ENCODE data around the gene NCOA1.

NCOA1 gene

DNA sequence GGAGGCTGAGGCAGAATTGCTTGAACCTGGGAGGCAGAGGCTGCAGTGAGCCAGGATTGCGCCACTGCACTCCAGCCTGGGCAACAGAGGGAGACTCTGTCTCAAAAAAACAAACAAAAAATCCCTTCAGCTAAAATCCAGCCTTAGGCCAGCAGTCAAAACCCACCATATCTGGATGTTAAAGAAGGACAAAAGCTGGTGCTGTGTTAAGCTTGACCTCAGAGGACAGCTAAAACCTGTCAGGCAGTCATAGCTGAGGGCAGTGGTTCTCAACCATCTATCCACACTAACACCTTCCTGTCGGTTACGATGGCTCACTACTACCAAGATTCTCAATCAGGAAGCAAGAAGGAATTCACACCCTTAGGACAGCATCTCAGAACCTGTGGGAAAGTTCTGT, 292.6 kb downstream of the NCOA1 start:
- H3K27me3 ChIP-seq (ENCODE audit: insufficient read depth, low read length, poor library complexity), result no peaks in the 10 kb centered on the region
- H3K36me3 ChIP-seq (ENCODE audit: insufficient read depth, low read length), result no peaks in the 10 kb centered on the region
- H3K9me3 ChIP-seq (ENCODE audit: insufficient read depth, low read length, severe bottlenecking), result no peaks in the 10 kb centered on the region
- H4K20me1 ChIP-seq (ENCODE audit: insufficient read depth, low read length), result no peaks in the 10 kb centered on the region
- H3K9ac ChIP-seq (ENCODE audit: low read depth, low read length), result no peak overlapping the region
- DNase-seq, result no peak
- TF ChIP-seq, protein P1, sequence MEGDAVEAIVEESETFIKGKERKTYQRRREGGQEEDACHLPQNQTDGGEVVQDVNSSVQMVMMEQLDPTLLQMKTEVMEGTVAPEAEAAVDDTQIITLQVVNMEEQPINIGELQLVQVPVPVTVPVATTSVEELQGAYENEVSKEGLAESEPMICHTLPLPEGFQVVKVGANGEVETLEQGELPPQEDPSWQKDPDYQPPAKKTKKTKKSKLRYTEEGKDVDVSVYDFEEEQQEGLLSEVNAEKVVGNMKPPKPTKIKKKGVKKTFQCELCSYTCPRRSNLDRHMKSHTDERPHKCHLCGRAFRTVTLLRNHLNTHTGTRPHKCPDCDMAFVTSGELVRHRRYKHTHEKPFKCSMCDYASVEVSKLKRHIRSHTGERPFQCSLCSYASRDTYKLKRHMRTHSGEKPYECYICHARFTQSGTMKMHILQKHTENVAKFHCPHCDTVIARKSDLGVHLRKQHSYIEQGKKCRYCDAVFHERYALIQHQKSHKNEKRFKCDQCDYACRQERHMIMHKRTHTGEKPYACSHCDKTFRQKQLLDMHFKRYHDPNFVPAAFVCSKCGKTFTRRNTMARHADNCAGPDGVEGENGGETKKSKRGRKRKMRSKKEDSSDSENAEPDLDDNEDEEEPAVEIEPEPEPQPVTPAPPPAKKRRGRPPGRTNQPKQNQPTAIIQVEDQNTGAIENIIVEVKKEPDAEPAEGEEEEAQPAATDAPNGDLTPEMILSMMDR (IDR thresholded peaks at IDR 0.05; ENCODE audit: borderline replicate concordance, extremely low read depth, low read length, poor library complexity, severe bottlenecking), result no peak
- no peak for TF ChIP-seq EZH2 (IDR thresholded peaks at IDR 0.05; ENCODE audit: borderline replicate concordance, low read depth, low read length, severe bottlenecking)
- no peak overlapping the region for H2AFZ ChIP-seq (ENCODE audit: low read depth, low read length)
- no peaks in the 10 kb centered on the region for H3K79me2 ChIP-seq (ENCODE audit: insufficient read depth, low read length)
- no peak overlapping the region for H3K4me2 ChIP-seq (ENCODE audit: insufficient read depth, low read length)
- H3K4me3 ChIP-seq (ENCODE audit: low read depth in 1 of 2, low read length in 2 of 2), result no peak overlapping the region
- H3K4me1 ChIP-seq (ENCODE audit: insufficient read depth, low read length), result no peaks in the 10 kb centered on the region
- ATAC-seq (ENCODE audit: insufficient read depth, low read depth), result no peak
- no peak overlapping the region for H3K27ac ChIP-seq (ENCODE audit: low read length)

DNA sequence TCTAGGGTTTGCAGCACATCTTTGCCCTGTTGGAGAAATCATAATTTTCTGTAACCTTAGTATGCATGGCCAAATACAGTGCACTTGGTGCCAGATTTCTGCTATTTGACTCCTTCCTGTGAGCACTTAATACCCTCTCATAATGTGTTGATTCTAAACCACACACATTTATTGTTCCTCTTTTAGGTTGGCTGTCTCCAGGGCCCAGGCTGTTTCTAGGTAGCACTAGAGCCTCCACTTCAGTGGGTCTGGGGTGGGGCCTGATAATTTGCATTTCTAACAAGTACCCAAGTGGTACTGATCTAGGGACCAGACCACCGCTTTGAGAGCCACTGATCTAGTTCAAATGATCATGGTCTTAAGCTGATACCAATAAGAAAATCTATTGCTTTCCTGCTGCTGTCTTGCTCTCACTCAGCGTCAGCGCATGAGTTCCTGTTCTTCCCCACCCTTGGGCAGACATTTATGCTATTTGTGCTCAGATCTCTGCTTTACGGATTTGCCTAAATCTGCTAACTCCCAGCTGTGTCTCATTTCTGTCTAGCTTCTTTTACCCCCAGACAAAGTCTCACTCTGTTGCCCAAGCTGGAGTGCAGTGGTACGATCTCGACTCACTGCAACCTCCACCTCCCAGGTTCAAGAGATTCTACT, 294.7 kb downstream of the NCOA1 start:
- H3K4me3 ChIP-seq (ENCODE audit: low read depth in 1 of 2, low read length in 2 of 2), result no peak overlapping the region
- H3K4me1 ChIP-seq (ENCODE audit: insufficient read depth, low read length), result no peaks in the 10 kb centered on the region
- no peaks in the 10 kb centered on the region for H3K27me3 ChIP-seq (ENCODE audit: insufficient read depth, low read length, poor library complexity)
- H3K79me2 ChIP-seq (ENCODE audit: insufficient read depth, low read length), result no peaks in the 10 kb centered on the region
- no peak overlapping the region for H3K27ac ChIP-seq (ENCODE audit: low read length)
- ATAC-seq (ENCODE audit: insufficient read depth, low read depth) (peak; percentile 24; the same call in 1 of the 3 replicates), DNase-seq (no peak)
- H2AFZ ChIP-seq (ENCODE audit: low read depth, low read length), result no peak overlapping the region
- H3K9ac ChIP-seq (ENCODE audit: low read depth, low read length), result no peak overlapping the region
- H3K36me3 ChIP-seq (ENCODE audit: insufficient read depth, low read length), result no peaks in the 10 kb centered on the region; the same call in 1 of the 2 replicates
- no peaks in the 10 kb centered on the region for H3K9me3 ChIP-seq (ENCODE audit: insufficient read depth, low read length, severe bottlenecking)
- no peaks in the 10 kb centered on the region for H4K20me1 ChIP-seq (ENCODE audit: insufficient read depth, low read length)
- no peak for TF ChIP-seq EZH2 (IDR thresholded peaks at IDR 0.05; ENCODE audit: borderline replicate concordance, low read depth, low read length, severe bottlenecking)
- TF ChIP-seq, protein P1 (IDR thresholded peaks at IDR 0.05; ENCODE audit: borderline replicate concordance, extremely low read depth, low read length, poor library complexity, severe bottlenecking), result no peak
- no peak overlapping the region for H3K4me2 ChIP-seq (ENCODE audit: insufficient read depth, low read length)

DNA sequence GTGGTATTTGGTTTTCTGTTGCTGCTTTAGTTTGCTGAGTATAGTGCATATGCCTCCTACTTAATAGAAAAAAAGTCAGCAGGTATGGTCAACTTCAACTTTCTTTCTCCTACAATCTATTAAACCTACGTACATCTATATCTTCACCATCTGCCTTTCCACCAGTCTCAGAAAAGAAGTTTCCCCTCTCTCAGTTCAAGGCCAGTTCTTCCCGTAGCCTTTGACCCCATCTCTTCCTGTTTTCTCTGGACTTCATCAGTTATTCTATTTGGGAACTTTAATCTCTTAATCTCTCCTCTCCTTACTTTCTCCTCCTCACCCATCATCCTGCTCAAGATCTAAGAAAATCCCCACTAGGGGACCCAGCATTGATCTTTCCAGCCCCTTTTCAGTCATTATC, 296.5 kb downstream of the NCOA1 start:
- ATAC-seq (ENCODE audit: insufficient read depth, low read depth), result no peak
- TF ChIP-seq EZH2 (IDR thresholded peaks at IDR 0.05; ENCODE audit: borderline replicate concordance, low read depth, low read length, severe bottlenecking), result no peak
- TF ChIP-seq, protein P1 (IDR thresholded peaks at IDR 0.05; ENCODE audit: borderline replicate concordance, extremely low read depth, low read length, poor library complexity, severe bottlenecking), result no peak

More for the DNA sequence above, 296.5 kb downstream of the NCOA1 start:
- H3K27me3 ChIP-seq (ENCODE audit: insufficient read depth, low read length, poor library complexity), result no peaks in the 10 kb centered on the region
- H3K4me1 ChIP-seq (ENCODE audit: insufficient read depth, low read length), result peaks cover 12% of the 10 kb centered on the region
- H4K20me1 ChIP-seq (ENCODE audit: insufficient read depth, low read length), result no peaks in the 10 kb centered on the region
- no peaks in the 10 kb centered on the region for H3K9me3 ChIP-seq (ENCODE audit: insufficient read depth, low read length, severe bottlenecking)
- H3K4me2 ChIP-seq (ENCODE audit: insufficient read depth, low read length), result no peak overlapping the region
- H3K36me3 ChIP-seq (ENCODE audit: insufficient read depth, low read length), result no peaks in the 10 kb centered on the region; the same call in 1 of the 2 replicates
- no peak overlapping the region for H2AFZ ChIP-seq (ENCODE audit: low read depth, low read length)
- peaks cover 4% of the 10 kb centered on the region; the same call in 1 of the 2 replicates for H3K79me2 ChIP-seq (ENCODE audit: insufficient read depth, low read length)
- H3K4me3 ChIP-seq (ENCODE audit: low read depth in 1 of 2, low read length in 2 of 2), result no peak overlapping the region
- no peak overlapping the region for H3K27ac ChIP-seq (ENCODE audit: low read length)
- H3K9ac ChIP-seq (ENCODE audit: low read depth, low read length), result no peak overlapping the region
- DNase-seq, result no peak
